ENCODE measurements around the gene VSTM4.
A peak's percentile ranks its signal among the peaks of the same experiment; 100 is the strongest.

VSTM4 gene

GRCh38 chr10:49007129-49007528 lies 108.2 kb downstream of the VSTM4 start:
- no peak for TF ChIP-seq CTCF (conservative IDR thresholded peaks at IDR 0.05; ENCODE audit: low read depth, low read length)
- no peak overlapping the region for H3K4me3 ChIP-seq (ENCODE audit: low read depth, low read length)
- no peak for DNase-seq (ENCODE audit: low read depth)

- no peak for DNase-seq (ENCODE audit: low read depth)
- no peak overlapping the region for H3K4me3 ChIP-seq (ENCODE audit: low read depth, low read length)
- no peak for TF ChIP-seq CTCF (conservative IDR thresholded peaks at IDR 0.05; ENCODE audit: low read depth, low read length)
Observed at GRCh38 chr10:49005270-49005669, 110.1 kb downstream of the VSTM4 start.

- DNase-seq (ENCODE audit: low read depth), result peak; percentile 5
- H3K4me3 ChIP-seq (ENCODE audit: low read depth, low read length), result no peak overlapping the region
- TF ChIP-seq CTCF (conservative IDR thresholded peaks at IDR 0.05; ENCODE audit: low read depth, low read length), result no peak
Observed at GRCh38 chr10:49001870-49002672, 113.3 kb downstream of the VSTM4 start.

- DNase-seq (ENCODE audit: low read depth), result peak; percentile 21
- TF ChIP-seq CTCF (conservative IDR thresholded peaks at IDR 0.05; ENCODE audit: low read depth, low read length), result peak; percentile 38
- H3K4me3 ChIP-seq (ENCODE audit: low read depth, low read length), result no peak overlapping the region
Observed at GRCh38 chr10:49001402-49001801, 113.9 kb downstream of the VSTM4 start.

GRCh38 chr10:49000437-49001398 lies 114.6 kb downstream of the VSTM4 start:
- DNase-seq (ENCODE audit: low read depth), result no peak
- H3K4me3 ChIP-seq (ENCODE audit: low read depth, low read length), result no peak overlapping the region
- TF ChIP-seq CTCF (conservative IDR thresholded peaks at IDR 0.05; ENCODE audit: low read depth, low read length), result no peak

- no peak overlapping the region for H3K4me3 ChIP-seq (ENCODE audit: low read depth, low read length)
- no peak for DNase-seq (ENCODE audit: low read depth)
- TF ChIP-seq CTCF (conservative IDR thresholded peaks at IDR 0.05; ENCODE audit: low read depth, low read length), result no peak
Observed at GRCh38 chr10:48999346-48999745, 116.0 kb downstream of the VSTM4 start.
